ENCODE results near the gene ZNF823. TPM values are rescaled to one million over a fixed set of nuclear protein-coding genes. Genes with fewer than 3 reads are reported as not detected.
A peak's percentile ranks its signal among the peaks of the same experiment; 100 is the strongest.

ZNF823 gene
- total RNA-seq, 4 donors from 2014 or later, result 1.4 to 4.1 (median 2.6) TPM

DNA sequence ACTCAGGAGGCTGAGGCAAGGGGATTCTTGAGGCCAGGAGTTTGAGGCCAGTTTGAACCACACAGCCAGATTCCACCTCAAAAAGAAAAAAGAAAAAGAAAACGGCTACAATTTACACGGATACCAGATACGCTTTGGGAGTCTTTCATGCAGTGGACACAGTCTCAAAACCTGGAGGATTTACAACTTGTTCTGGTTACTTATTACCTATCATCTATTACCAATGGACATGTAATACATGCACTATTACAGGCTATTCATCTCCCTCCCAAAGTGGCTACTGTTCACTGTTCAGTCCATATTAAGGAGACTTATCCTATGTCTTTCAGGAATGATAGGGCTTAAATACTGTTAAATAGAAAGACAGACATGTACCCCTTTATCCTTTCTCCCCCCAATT lies 33.3 kb downstream of the ZNF823 start:
- Histone ChIP-seq H3K36me3 (no peaks in the 10 kb centered on the region), H3K4me1 (no peaks in the 10 kb centered on the region), H3K27me3 (no peaks in the 10 kb centered on the region), H3K9me3 (no peaks in the 10 kb centered on the region), H3K27ac (no peak overlapping the region), H3K4me3 (no peak overlapping the region)
- TF ChIP-seq, protein P1, sequence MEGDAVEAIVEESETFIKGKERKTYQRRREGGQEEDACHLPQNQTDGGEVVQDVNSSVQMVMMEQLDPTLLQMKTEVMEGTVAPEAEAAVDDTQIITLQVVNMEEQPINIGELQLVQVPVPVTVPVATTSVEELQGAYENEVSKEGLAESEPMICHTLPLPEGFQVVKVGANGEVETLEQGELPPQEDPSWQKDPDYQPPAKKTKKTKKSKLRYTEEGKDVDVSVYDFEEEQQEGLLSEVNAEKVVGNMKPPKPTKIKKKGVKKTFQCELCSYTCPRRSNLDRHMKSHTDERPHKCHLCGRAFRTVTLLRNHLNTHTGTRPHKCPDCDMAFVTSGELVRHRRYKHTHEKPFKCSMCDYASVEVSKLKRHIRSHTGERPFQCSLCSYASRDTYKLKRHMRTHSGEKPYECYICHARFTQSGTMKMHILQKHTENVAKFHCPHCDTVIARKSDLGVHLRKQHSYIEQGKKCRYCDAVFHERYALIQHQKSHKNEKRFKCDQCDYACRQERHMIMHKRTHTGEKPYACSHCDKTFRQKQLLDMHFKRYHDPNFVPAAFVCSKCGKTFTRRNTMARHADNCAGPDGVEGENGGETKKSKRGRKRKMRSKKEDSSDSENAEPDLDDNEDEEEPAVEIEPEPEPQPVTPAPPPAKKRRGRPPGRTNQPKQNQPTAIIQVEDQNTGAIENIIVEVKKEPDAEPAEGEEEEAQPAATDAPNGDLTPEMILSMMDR (IDR thresholded peaks at IDR 0.05 in 4 of 5, conservative IDR thresholded peaks at IDR 0.05 in 1 of 5), result no peak
- no peak for TF ChIP-seq POLR2A (IDR thresholded peaks at IDR 0.05)
- no peak for DNase-seq
- intact Hi-C loops (cut with DNase I; ENCODE audit: low total_unique reads), result no loop called here
- in situ Hi-C loops (cut with MboI; ENCODE audit: low sequenced_read_pairs in 4 of 4), result no loop called here
- ATAC-seq, result no peak

DNA sequence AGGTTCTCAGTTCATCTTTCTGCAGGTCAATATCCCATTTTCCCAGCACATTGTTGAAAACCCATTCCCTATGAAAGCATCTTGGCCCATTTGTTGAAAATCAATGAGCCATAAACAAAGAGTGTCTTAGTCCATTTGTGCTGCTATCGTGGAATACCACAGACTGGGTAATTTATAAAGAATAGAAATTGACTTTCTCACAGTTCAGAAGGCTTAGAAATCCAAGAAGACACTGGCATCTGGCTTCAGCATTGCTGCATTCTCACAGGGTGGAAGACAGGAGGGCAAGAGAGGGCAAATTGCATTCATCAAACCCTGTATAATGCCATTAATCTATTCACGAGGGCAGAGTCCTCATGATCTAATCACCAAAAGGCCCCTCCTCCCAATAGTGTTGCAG lies 34.1 kb downstream of the ZNF823 start:
- in situ Hi-C loops (cut with MboI; ENCODE audit: low sequenced_read_pairs in 4 of 4), result no loop called here
- Histone ChIP-seq H3K27me3 (no peaks in the 10 kb centered on the region), H3K4me3 (no peak overlapping the region), H3K27ac (no peak overlapping the region), H3K9me3 (no peaks in the 10 kb centered on the region), H3K36me3 (no peaks in the 10 kb centered on the region), H3K4me1 (no peaks in the 10 kb centered on the region)
- intact Hi-C loops (cut with DNase I; ENCODE audit: low total_unique reads), result no loop called here
- TF ChIP-seq POLR2A (IDR thresholded peaks at IDR 0.05), result no peak
- TF ChIP-seq, protein P1 (IDR thresholded peaks at IDR 0.05 in 4 of 5, conservative IDR thresholded peaks at IDR 0.05 in 1 of 5), result no peak
- ATAC-seq (no peak), DNase-seq (no peak)

DNA sequence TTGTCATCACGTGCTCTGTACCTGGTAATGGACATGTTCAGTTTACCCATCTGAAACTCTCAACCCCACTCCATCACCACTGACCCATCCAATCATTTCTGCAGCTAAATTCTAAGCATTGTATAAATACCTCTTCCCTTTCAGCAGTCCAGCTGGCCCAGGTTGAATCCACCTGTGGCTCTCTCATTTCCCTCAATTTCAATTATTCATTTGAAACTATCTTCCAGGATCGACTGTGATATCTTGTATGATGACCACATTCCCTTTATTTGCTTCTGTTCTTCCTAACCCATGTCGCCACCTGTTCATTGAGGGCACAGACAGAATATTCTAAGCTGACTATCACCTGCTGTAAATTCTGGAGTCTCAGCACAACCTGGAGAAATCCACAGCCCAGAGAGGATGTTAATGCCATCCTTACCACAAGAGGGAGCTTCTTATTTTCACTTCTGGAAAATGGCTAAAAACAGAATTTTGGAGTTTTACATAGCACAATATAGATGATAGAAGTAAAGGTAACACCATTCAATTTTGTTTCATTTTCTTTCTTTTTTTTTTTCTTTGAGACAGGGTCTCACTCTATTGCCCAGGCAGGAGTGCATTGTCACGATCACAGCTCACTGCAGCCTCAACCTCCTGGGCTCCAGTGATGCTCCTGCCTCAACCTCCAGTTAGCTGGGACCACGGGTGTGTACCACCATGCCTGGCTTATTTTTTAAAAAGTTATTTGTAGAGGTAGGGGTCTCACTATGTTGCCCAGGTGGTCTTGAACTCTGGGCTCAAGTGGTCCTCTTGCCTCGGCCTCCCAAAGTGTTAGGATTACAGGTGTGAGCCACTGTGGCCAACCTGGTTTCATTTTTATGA lies 38.6 kb downstream of the ZNF823 start:
- no peaks in the 10 kb centered on the region for H3K9me3 ChIP-seq
- H3K27me3 ChIP-seq, result peaks cover 0 to 2% (median 0%) of the 10 kb centered on the region in 3 donors
- no peaks in the 10 kb centered on the region for H3K36me3 ChIP-seq
- in situ Hi-C loops (cut with MboI; ENCODE audit: low sequenced_read_pairs in 4 of 4), result no loop called here
- ATAC-seq, result no peak
- H3K4me3 ChIP-seq, result no peak overlapping the region
- H3K27ac ChIP-seq, result no peak overlapping the region
- no peak for DNase-seq
- intact Hi-C loops (cut with DNase I; ENCODE audit: low total_unique reads), result no loop called here
- H3K4me1 ChIP-seq, result no peaks in the 10 kb centered on the region
- no peak for TF ChIP-seq POLR2A (IDR thresholded peaks at IDR 0.05)
- TF ChIP-seq, protein P1 (IDR thresholded peaks at IDR 0.05 in 4 of 5, conservative IDR thresholded peaks at IDR 0.05 in 1 of 5), result peak in 3 of 5 experiments; percentile 7 to 53 (median 45)

DNA sequence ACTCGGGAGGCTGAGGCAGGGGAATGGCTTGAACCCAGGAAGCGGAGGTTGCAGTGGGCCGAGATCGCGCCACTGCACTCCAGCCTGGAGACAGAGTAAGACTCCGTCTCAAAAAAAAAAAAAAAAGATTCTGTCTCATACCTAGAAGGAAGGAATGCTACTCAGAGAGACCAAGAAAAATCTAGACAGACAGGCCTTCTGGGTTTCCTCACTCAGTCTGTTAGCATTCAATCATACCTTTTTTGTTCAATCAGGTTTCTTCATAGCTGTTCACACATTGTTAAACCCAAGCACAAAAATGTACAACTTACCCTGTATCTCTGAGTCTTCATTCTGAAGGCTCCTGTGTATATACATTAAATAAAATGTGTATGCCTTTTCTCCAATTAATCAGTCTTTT lies 40.5 kb downstream of the ZNF823 start:
- Histone ChIP-seq H3K4me1 (peaks cover 4 to 6% of the 10 kb centered on the region in 2 donors), H3K9me3 (no peaks in the 10 kb centered on the region), H3K27ac (no peak overlapping the region), H3K36me3 (no peaks in the 10 kb centered on the region), H3K27me3 (peaks cover 0 to 10% (median 0%) of the 10 kb centered on the region in 3 donors), H3K4me3 (no peak overlapping the region)
- in situ Hi-C loops (cut with MboI; ENCODE audit: low sequenced_read_pairs in 4 of 4), result no loop called here
- no peak for DNase-seq
- TF ChIP-seq POLR2A (IDR thresholded peaks at IDR 0.05), result no peak
- TF ChIP-seq, protein P1 (IDR thresholded peaks at IDR 0.05 in 4 of 5, conservative IDR thresholded peaks at IDR 0.05 in 1 of 5), result no peak
- no peak for ATAC-seq
- intact Hi-C loops (cut with DNase I; ENCODE audit: low total_unique reads), result no loop called here

All from gastrocnemius medialis (tissue), 4 donors.